SU-DHL-6 (cell line): ENCODE results near the gene STK38L.

ENCODE experiments used
- H2AFZ ChIP-seq: fragments of 200-600 bp; sonication (generic); 2 replicates; pipeline ENCODE4 v1.6.1; 2014; ENCODE audit warnings: low read depth, mild to moderate bottlenecking, moderate library complexity, mixed read lengths, antibody characterized with exemption, low read length; ENCODE audit not compliant: severe bottlenecking
- H3F3A ChIP-seq: fragments of 200-600 bp; shearing (Covaris generic); 2 replicates; pipeline ENCODE4 v1.6.0; 2016; ENCODE audit warnings: antibody characterized with exemption, mild to moderate bottlenecking; ENCODE audit not compliant: insufficient read depth
- H3K27ac ChIP-seq: fragments of 200-600 bp; sonication (generic); 2 replicates; pipeline ENCODE4 v1.5.1; 2016; ENCODE audit warnings: low read depth, mild to moderate bottlenecking, low read length, moderate library complexity, mixed read lengths
- H3K27me3 ChIP-seq: fragments of 200-600 bp; sonication (generic), shearing (Covaris generic); 2 replicates; pipeline ENCODE4 v1.6.0; 2014; ENCODE audit warnings: mild to moderate bottlenecking, low read length
- H3K36me3 ChIP-seq: fragments of 200-600 bp; sonication (generic); 2 replicates; pipeline ENCODE4 v1.6.1; 2014; ENCODE audit warnings: mild to moderate bottlenecking, low read length, mixed read lengths
- H3K4me2 ChIP-seq: fragments of 300-600, 200-600 bp; shearing (Covaris generic), sonication (generic); 2 replicates; pipeline ENCODE4 v1.6.0; 2014; ENCODE audit warnings: low read length, low read depth, mild to moderate bottlenecking; ENCODE audit not compliant: poor library complexity, severe bottlenecking
- H3K4me3 ChIP-seq: fragments of 200-600 bp; sonication (generic); 2 replicates; pipeline ENCODE4 v1.5.1; 2014; ENCODE audit warnings: antibody characterized with exemption, low read length, mild to moderate bottlenecking, mixed read lengths; ENCODE audit not compliant: insufficient read depth, poor library complexity, severe bottlenecking
- H3K79me2 ChIP-seq: fragments of 200-600 bp; sonication (generic); 2 replicates; pipeline ENCODE4 v1.6.1; 2014; ENCODE audit warnings: mild to moderate bottlenecking, low read length, moderate library complexity; ENCODE audit not compliant: insufficient read depth
- H3K9ac ChIP-seq: fragments of 200-600 bp; sonication (generic); 2 replicates; pipeline ENCODE4 v1.7.0; 2014; ENCODE audit warnings: mild to moderate bottlenecking, low read length
- H3K9me2 ChIP-seq: fragments of 200-600 bp; sonication (generic); replicated peaks from 2 replicates; pipeline ENCODE4 v1.6.1; 2014; ENCODE audit warnings: low read length; ENCODE audit not compliant: insufficient read depth
- H3K9me3 ChIP-seq: fragments of 200-600 bp; sonication (generic); 2 replicates; pipeline ENCODE4 v1.6.1; 2014; ENCODE audit warnings: low read length, mixed read lengths; ENCODE audit not compliant: insufficient read depth
- H4K20me1 ChIP-seq: fragments of 200-600 bp; sonication (generic); 2 replicates; pipeline ENCODE4 v1.6.1; 2014; ENCODE audit warnings: low read depth, mild to moderate bottlenecking, antibody characterized with exemption, low read length, moderate library complexity, mixed read lengths
- CTCF ChIP-seq: fragments of 200-600 bp; sonication (generic); IDR thresholded peaks from one replicate; pipeline ENCODE4 v1.5.1; 2017; ENCODE audit warnings: antibody characterized with exemption, mild to moderate bottlenecking, low read length, moderate library complexity; ENCODE audit not compliant: insufficient read depth, poor library complexity, severe bottlenecking
- EZH2phosphoT487 ChIP-seq: fragments of 200-600 bp; sonication (generic), shearing (Covaris generic); conservative IDR thresholded peaks from 2 replicates; pipeline ENCODE4 v1.6.1; 2018; ENCODE audit warnings: mild to moderate bottlenecking, antibody characterized with exemption, low read length, moderate library complexity, mixed read lengths

The STK38L gene

GRCh38 chr12:27280412-27280811 lies 36.3 kb downstream of the STK38L start:
- Histone ChIP-seq H4K20me1 (no peaks in the 10 kb centered on the region), H3K27ac (no peak overlapping the region), H3K9me3 (no peaks in the 10 kb centered on the region), H3F3A (no peaks in the 10 kb centered on the region), H3K9ac (no peak overlapping the region), H3K36me3 (no peaks in the 10 kb centered on the region), H3K79me2 (no peaks in the 10 kb centered on the region), H3K4me2 (no peak overlapping the region), H3K27me3 (no peaks in the 10 kb centered on the region), H2AFZ (no peak overlapping the region), H3K9me2 (no peaks in the 10 kb centered on the region), H3K4me3 (no peak overlapping the region)
- TF ChIP-seq CTCF (no peak), EZH2phosphoT487 (no peak)

- no peaks in the 10 kb centered on the region for H4K20me1 ChIP-seq
- no peaks in the 10 kb centered on the region for H3K79me2 ChIP-seq
- no peak overlapping the region for H3K4me2 ChIP-seq
- H3K9me2 ChIP-seq = no peaks in the 10 kb centered on the region
- no peaks in the 10 kb centered on the region for H3F3A ChIP-seq
- no peak overlapping the region for H2AFZ ChIP-seq
- H3K9me3 ChIP-seq = no peaks in the 10 kb centered on the region
- TF ChIP-seq EZH2phosphoT487 (no peak), CTCF (no peak)
- H3K27ac ChIP-seq = no peak overlapping the region
- no peak overlapping the region for H3K4me3 ChIP-seq
- H3K27me3 ChIP-seq = no peaks in the 10 kb centered on the region
- H3K9ac ChIP-seq = no peak overlapping the region
- no peaks in the 10 kb centered on the region for H3K36me3 ChIP-seq
These were observed 38.7 kb downstream of the STK38L start for GRCh38 chr12:27282754-27283153.

GRCh38 chr12:27284021-27284420 lies 39.9 kb downstream of the STK38L start:
- Histone ChIP-seq H3K9ac (no peak overlapping the region), H3K27me3 (no peaks in the 10 kb centered on the region), H3K9me2 (no peaks in the 10 kb centered on the region), H3K79me2 (no peaks in the 10 kb centered on the region), H2AFZ (no peak overlapping the region), H3K27ac (no peak overlapping the region), H3K4me2 (no peak overlapping the region), H4K20me1 (no peaks in the 10 kb centered on the region), H3K36me3 (no peaks in the 10 kb centered on the region), H3K4me3 (no peak overlapping the region), H3K9me3 (no peaks in the 10 kb centered on the region), H3F3A (no peaks in the 10 kb centered on the region)
- TF ChIP-seq EZH2phosphoT487 = no peak
- TF ChIP-seq CTCF = no peak
